ENCODE measurements around the gene YTHDF2.

DNA sequence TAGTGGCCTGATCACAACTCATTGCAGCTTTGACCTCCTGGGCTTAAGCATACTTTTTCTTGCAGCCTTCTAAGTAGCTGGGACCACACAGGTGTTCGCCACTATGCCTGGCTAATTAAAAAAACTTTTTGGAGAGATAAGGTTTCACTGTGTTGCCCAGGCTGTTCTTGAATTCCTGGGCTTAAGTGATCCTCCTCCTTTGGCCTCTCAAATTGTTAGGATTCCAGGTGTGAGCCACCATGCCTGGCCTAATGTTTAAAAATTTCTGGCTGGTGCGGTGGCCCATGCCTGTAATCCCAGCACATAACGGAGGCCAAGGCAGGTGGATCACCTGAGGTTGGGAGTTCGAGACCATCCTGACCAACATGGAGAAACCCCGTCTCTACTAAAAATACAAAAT lies 24.4 kb downstream of the YTHDF2 start:
- TF ChIP-seq, protein P1, sequence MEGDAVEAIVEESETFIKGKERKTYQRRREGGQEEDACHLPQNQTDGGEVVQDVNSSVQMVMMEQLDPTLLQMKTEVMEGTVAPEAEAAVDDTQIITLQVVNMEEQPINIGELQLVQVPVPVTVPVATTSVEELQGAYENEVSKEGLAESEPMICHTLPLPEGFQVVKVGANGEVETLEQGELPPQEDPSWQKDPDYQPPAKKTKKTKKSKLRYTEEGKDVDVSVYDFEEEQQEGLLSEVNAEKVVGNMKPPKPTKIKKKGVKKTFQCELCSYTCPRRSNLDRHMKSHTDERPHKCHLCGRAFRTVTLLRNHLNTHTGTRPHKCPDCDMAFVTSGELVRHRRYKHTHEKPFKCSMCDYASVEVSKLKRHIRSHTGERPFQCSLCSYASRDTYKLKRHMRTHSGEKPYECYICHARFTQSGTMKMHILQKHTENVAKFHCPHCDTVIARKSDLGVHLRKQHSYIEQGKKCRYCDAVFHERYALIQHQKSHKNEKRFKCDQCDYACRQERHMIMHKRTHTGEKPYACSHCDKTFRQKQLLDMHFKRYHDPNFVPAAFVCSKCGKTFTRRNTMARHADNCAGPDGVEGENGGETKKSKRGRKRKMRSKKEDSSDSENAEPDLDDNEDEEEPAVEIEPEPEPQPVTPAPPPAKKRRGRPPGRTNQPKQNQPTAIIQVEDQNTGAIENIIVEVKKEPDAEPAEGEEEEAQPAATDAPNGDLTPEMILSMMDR (IDR thresholded peaks at IDR 0.05): no peak
- TF ChIP-seq EP300 (IDR thresholded peaks at IDR 0.05) (no peak), POLR2AphosphoS5 (IDR thresholded peaks at IDR 0.05) (no peak), POLR2A (IDR thresholded peaks at IDR 0.05) (no peak)
